ENCODE measurements around the gene MEN1.
"Not testable (repeated sequence)": the region's sequence is repeated elsewhere in the genome, so short reads cannot be mapped to it uniquely, and the experiment has no call there.

MEN1 gene

GRCh38 chr11:64850979-64851567 is 40.7 kb upstream of the MEN1 start:
- H3K4me3 ChIP-seq (ENCODE audit: low read depth, low read length) = no peak overlapping the region
- in situ Hi-C loops (cut with HindIII; ENCODE audit: low sequenced_read_pairs) = no loop called here
- no peak for TF ChIP-seq CTCF (IDR thresholded peaks at IDR 0.05; ENCODE audit: low read depth, low read length)
- no peak for DNase-seq (ENCODE audit: low read depth, low spot score)

- DNase-seq (ENCODE audit: low read depth, low spot score) = no peak
- TF ChIP-seq CTCF (IDR thresholded peaks at IDR 0.05; ENCODE audit: low read depth, low read length) = peak; percentile 5
- in situ Hi-C loops (cut with HindIII; ENCODE audit: low sequenced_read_pairs) = loop anchor here (10.0 kb wide), 1 partner anchor 45 kb away; no protein-coding TSS in a partner anchor
- no peak overlapping the region for H3K4me3 ChIP-seq (ENCODE audit: low read depth, low read length)
These were observed 39.4 kb upstream of the MEN1 start for GRCh38 chr11:64849598-64850356.

GRCh38 chr11:64848826-64849597 is 38.7 kb upstream of the MEN1 start:
- H3K4me3 ChIP-seq (ENCODE audit: low read depth, low read length) = no peak overlapping the region

GRCh38 chr11:64848214-64848825 is 38.0 kb upstream of the MEN1 start:
- in situ Hi-C loops (cut with HindIII; ENCODE audit: low sequenced_read_pairs) = loop anchor here (10.0 kb wide), 1 partner anchor 46 kb away; no protein-coding TSS in a partner anchor
- no peak overlapping the region for H3K4me3 ChIP-seq (ENCODE audit: low read depth, low read length)
- no peak for DNase-seq (ENCODE audit: low read depth, low spot score)
- TF ChIP-seq CTCF (IDR thresholded peaks at IDR 0.05; ENCODE audit: low read depth, low read length) = no peak

More at GRCh38 chr11:64848826-64849597, 38.7 kb upstream of the MEN1 start:
- no peak for DNase-seq (ENCODE audit: low read depth, low spot score)
- in situ Hi-C loops (cut with HindIII; ENCODE audit: low sequenced_read_pairs) = loop anchor here (10.0 kb wide), 1 partner anchor 46 kb away; no protein-coding TSS in a partner anchor
- peak; percentile 27 for TF ChIP-seq CTCF (IDR thresholded peaks at IDR 0.05; ENCODE audit: low read depth, low read length)

GRCh38 chr11:64846998-64847666 is 36.8 kb upstream of the MEN1 start:
- in situ Hi-C loops (cut with HindIII; ENCODE audit: low sequenced_read_pairs) = loop anchor here (10.0 kb wide), 1 partner anchor 48 kb away; no protein-coding TSS in a partner anchor
- no peak overlapping the region for H3K4me3 ChIP-seq (ENCODE audit: low read depth, low read length)
- TF ChIP-seq CTCF (IDR thresholded peaks at IDR 0.05; ENCODE audit: low read depth, low read length) = peak; percentile 94
- peak; percentile 85 for DNase-seq (ENCODE audit: low read depth, low spot score)

- in situ Hi-C loops (cut with HindIII; ENCODE audit: low sequenced_read_pairs) = loop anchor here (10.0 kb wide), 1 partner anchor 49 kb away; no protein-coding TSS in a partner anchor
- DNase-seq (ENCODE audit: low read depth, low spot score); H3K4me3 ChIP-seq (ENCODE audit: low read depth, low read length): not testable (repeated sequence)
These were observed 35.4 kb upstream of the MEN1 start for GRCh38 chr11:64845776-64846129.

Data from astrocyte of the spinal cord (primary cell).